ENCODE data around the gene AFF3.

DNA sequence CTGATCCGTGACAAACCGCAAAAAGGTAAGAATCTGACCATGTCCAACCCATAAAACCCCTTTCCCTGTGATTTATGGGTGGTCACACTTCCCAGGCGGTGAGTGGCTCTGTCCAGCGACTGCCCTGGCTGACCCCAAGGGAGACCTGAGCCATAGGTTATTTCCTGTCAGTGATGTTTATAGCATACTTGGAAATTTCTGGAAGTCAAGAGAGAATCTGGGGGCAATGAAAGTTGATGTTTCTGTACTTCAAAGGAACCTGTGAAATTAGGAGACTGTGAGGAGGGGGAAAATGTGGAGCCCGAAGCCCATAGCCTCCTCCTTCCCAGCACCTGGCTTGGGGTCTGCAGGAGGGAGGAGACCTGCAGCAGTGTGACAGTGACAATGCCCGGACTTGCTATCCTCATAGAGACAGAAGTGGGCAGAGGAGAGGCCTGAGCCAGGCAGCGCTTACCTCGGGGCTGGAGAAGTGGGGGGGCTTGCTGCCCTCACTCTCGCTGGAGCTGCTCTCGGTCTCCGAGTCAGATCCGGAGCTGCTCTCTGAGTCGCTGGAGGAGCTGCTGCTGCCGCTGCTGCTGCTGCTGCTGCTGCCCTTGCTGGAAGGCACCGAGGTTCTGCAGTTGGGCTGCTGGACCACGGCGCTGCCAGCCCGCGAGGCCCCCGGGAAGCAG lies 541.3 kb downstream of the AFF3 start:
- TF ChIP-seq SUZ12 (IDR thresholded peaks at IDR 0.05; ENCODE audit: unreplicated experiment) (no peak), IRF4 (IDR thresholded peaks at IDR 0.05; ENCODE audit: low read depth, low read length) (no peak)
- TF ChIP-seq, protein P1, sequence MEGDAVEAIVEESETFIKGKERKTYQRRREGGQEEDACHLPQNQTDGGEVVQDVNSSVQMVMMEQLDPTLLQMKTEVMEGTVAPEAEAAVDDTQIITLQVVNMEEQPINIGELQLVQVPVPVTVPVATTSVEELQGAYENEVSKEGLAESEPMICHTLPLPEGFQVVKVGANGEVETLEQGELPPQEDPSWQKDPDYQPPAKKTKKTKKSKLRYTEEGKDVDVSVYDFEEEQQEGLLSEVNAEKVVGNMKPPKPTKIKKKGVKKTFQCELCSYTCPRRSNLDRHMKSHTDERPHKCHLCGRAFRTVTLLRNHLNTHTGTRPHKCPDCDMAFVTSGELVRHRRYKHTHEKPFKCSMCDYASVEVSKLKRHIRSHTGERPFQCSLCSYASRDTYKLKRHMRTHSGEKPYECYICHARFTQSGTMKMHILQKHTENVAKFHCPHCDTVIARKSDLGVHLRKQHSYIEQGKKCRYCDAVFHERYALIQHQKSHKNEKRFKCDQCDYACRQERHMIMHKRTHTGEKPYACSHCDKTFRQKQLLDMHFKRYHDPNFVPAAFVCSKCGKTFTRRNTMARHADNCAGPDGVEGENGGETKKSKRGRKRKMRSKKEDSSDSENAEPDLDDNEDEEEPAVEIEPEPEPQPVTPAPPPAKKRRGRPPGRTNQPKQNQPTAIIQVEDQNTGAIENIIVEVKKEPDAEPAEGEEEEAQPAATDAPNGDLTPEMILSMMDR (IDR thresholded peaks at IDR 0.05 in 2 of 3, conservative IDR thresholded peaks at IDR 0.05 in 1 of 3; ENCODE audit: control insufficient read depth in 2 of 3, extremely low read depth in 1 of 3, insufficient read depth in 1 of 3, low read depth in 3 of 3, low read length in 3 of 3), result no peak

Measured in GM12878 (cell line).